IPS-15b (cell line): ENCODE data around the gene SCG5.

Experiments used
- H3K27me3 ChIP-seq: one replicate; pipeline ENCODE4 v1.6.1; 2013; ENCODE audit warnings: low read length; ENCODE audit not compliant: control insufficient read depth, insufficient read depth
- H3K36me3 ChIP-seq: one replicate; pipeline ENCODE4 v1.6.1; 2013; ENCODE audit warnings: low read length; ENCODE audit not compliant: control insufficient read depth, insufficient read depth
- H3K4me1 ChIP-seq: one replicate; pipeline ENCODE4 v1.6.1; 2013; ENCODE audit warnings: mild to moderate bottlenecking, low read length; ENCODE audit not compliant: control insufficient read depth, insufficient read depth
- H3K4me3 ChIP-seq: one replicate; pipeline ENCODE4 v1.5.1; 2013; ENCODE audit warnings: low read depth, low read length
- H3K9ac ChIP-seq: one replicate; pipeline ENCODE4 v1.6.1; 2013; ENCODE audit warnings: low read depth, mild to moderate bottlenecking, low read length
- H3K9me3 ChIP-seq: one replicate; pipeline ENCODE4 v1.6.1; 2013; ENCODE audit warnings: mild to moderate bottlenecking, low read length; ENCODE audit not compliant: control insufficient read depth, insufficient read depth

Gene SCG5

GRCh38 chr15:32718227-32718820 is 76.8 kb downstream of the SCG5 start:
- Histone ChIP-seq H3K27me3 (peaks cover 85% of the 10 kb centered on the region), H3K9me3 (no peaks in the 10 kb centered on the region), H3K4me1 (peaks cover 2% of the 10 kb centered on the region), H3K9ac (no peak overlapping the region), H3K4me3 (peak overlapping the region; percentile 51), H3K36me3 (no peaks in the 10 kb centered on the region)

- no peaks in the 10 kb centered on the region for H3K36me3 ChIP-seq
- H3K9me3 ChIP-seq, result no peaks in the 10 kb centered on the region
- H3K9ac ChIP-seq, result no peak overlapping the region
- peak overlapping the region; percentile 51 for H3K4me3 ChIP-seq
- H3K4me1 ChIP-seq, result peaks cover 2% of the 10 kb centered on the region
- peaks cover 83% of the 10 kb centered on the region for H3K27me3 ChIP-seq
Observed at GRCh38 chr15:32718821-32719716, 77.6 kb downstream of the SCG5 start.

GRCh38 chr15:32721596-32721995 is 80.1 kb downstream of the SCG5 start:
- no peaks in the 10 kb centered on the region for H3K36me3 ChIP-seq
- no peak overlapping the region for H3K9ac ChIP-seq
- no peaks in the 10 kb centered on the region for H3K9me3 ChIP-seq
- H3K27me3 ChIP-seq, result peaks cover 58% of the 10 kb centered on the region
- H3K4me1 ChIP-seq, result peaks cover 2% of the 10 kb centered on the region
- no peak overlapping the region for H3K4me3 ChIP-seq

- no peaks in the 10 kb centered on the region for H3K9me3 ChIP-seq
- H3K27me3 ChIP-seq, result peaks cover 53% of the 10 kb centered on the region
- no peak overlapping the region for H3K9ac ChIP-seq
- peaks cover 2% of the 10 kb centered on the region for H3K4me1 ChIP-seq
- H3K4me3 ChIP-seq, result no peak overlapping the region
- H3K36me3 ChIP-seq, result no peaks in the 10 kb centered on the region
Observed at GRCh38 chr15:32722136-32722535, 80.6 kb downstream of the SCG5 start.

GRCh38 chr15:32723171-32723948 is 81.8 kb downstream of the SCG5 start:
- no peak overlapping the region for H3K9ac ChIP-seq
- peaks cover 43% of the 10 kb centered on the region for H3K27me3 ChIP-seq
- H3K9me3 ChIP-seq, result no peaks in the 10 kb centered on the region
- H3K4me3 ChIP-seq, result no peak overlapping the region
- H3K4me1 ChIP-seq, result peaks cover 2% of the 10 kb centered on the region
- H3K36me3 ChIP-seq, result no peaks in the 10 kb centered on the region

- peaks cover 9% of the 10 kb centered on the region for H3K4me1 ChIP-seq
- no peaks in the 10 kb centered on the region for H3K9me3 ChIP-seq
- no peak overlapping the region for H3K9ac ChIP-seq
- H3K4me3 ChIP-seq, result no peak overlapping the region
- no peaks in the 10 kb centered on the region for H3K36me3 ChIP-seq
- peaks cover 15% of the 10 kb centered on the region for H3K27me3 ChIP-seq
Observed at GRCh38 chr15:32729700-32730395, 88.3 kb downstream of the SCG5 start.

GRCh38 chr15:32730677-32731654 is 89.5 kb downstream of the SCG5 start:
- Histone ChIP-seq H3K27me3 (peaks cover 17% of the 10 kb centered on the region), H3K4me3 (peak overlapping the region; percentile 46), H3K4me1 (peaks cover 9% of the 10 kb centered on the region), H3K9ac (no peak overlapping the region), H3K9me3 (no peaks in the 10 kb centered on the region), H3K36me3 (no peaks in the 10 kb centered on the region)

GRCh38 chr15:32732574-32733157 is 91.2 kb downstream of the SCG5 start:
- H3K9ac ChIP-seq, result no peak overlapping the region
- H3K9me3 ChIP-seq, result no peaks in the 10 kb centered on the region
- peaks cover 9% of the 10 kb centered on the region for H3K4me1 ChIP-seq
- H3K27me3 ChIP-seq, result peaks cover 17% of the 10 kb centered on the region
- no peak overlapping the region for H3K4me3 ChIP-seq
- H3K36me3 ChIP-seq, result no peaks in the 10 kb centered on the region

- Histone ChIP-seq H3K9me3 (no peaks in the 10 kb centered on the region), H3K9ac (no peak overlapping the region), H3K36me3 (no peaks in the 10 kb centered on the region)
Observed at GRCh38 chr15:32733281-32733680, 91.8 kb downstream of the SCG5 start.

GRCh38 chr15:32735989-32736700 is 94.6 kb downstream of the SCG5 start:
- H3K4me3 ChIP-seq, result no peak overlapping the region
- H3K4me1 ChIP-seq, result peaks cover 1% of the 10 kb centered on the region
- H3K36me3 ChIP-seq, result no peaks in the 10 kb centered on the region
- peaks cover 14% of the 10 kb centered on the region for H3K27me3 ChIP-seq
- H3K9ac ChIP-seq, result no peak overlapping the region
- H3K9me3 ChIP-seq, result no peaks in the 10 kb centered on the region

More at GRCh38 chr15:32733281-32733680, 91.8 kb downstream of the SCG5 start:
- Histone ChIP-seq H3K4me3 (no peak overlapping the region), H3K4me1 (peaks cover 9% of the 10 kb centered on the region), H3K27me3 (peaks cover 17% of the 10 kb centered on the region)
